ENCODE data around the gene SENP7.

The SENP7 gene

DNA sequence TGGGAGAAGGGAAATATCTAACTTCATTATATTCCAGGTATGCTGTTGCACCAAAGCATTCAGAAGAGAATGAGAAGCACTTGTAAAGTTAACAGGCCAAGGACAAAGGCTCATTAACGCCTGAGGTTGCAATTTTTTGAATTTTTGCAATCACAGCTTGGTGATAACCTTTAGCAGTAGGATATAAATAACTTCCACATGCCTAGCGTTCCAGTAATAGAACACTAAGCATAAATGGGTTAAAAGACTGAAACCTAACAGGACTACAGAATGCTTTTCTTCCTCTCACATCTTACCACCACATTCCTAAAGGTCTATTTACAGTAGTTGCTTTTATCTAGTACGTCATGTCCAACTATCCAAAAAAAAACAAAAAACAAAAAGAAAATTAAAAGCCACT, 135.2 kb downstream of the SENP7 start:
- no peak overlapping the region for H3K4me3 ChIP-seq (ENCODE audit: low read depth, low read length)
- TF ChIP-seq, protein P1, sequence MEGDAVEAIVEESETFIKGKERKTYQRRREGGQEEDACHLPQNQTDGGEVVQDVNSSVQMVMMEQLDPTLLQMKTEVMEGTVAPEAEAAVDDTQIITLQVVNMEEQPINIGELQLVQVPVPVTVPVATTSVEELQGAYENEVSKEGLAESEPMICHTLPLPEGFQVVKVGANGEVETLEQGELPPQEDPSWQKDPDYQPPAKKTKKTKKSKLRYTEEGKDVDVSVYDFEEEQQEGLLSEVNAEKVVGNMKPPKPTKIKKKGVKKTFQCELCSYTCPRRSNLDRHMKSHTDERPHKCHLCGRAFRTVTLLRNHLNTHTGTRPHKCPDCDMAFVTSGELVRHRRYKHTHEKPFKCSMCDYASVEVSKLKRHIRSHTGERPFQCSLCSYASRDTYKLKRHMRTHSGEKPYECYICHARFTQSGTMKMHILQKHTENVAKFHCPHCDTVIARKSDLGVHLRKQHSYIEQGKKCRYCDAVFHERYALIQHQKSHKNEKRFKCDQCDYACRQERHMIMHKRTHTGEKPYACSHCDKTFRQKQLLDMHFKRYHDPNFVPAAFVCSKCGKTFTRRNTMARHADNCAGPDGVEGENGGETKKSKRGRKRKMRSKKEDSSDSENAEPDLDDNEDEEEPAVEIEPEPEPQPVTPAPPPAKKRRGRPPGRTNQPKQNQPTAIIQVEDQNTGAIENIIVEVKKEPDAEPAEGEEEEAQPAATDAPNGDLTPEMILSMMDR (IDR thresholded peaks at IDR 0.05; ENCODE audit: control insufficient read depth, extremely low read depth, insufficient read depth) = no peak
- DNase-seq (ENCODE audit: low read depth) = no peak

DNA sequence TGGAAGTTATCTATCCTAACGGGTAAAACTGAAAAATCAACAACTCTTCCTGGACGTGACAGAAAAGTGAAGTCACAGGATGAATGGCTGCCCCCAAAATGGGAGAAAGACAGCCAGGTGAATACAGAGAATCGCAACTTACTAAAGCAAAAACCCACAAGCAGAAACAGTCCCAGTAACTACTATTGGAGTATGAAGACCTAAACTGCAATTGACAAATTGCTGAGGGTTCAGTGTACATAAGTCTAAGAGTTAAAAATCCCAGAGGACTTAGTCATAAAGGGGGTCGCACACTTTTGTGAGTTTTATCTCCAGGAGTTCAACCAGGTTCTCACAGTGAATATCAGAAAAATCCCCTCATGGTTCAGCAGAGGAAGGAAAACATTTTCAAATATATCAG, 135.8 kb downstream of the SENP7 start:
- TF ChIP-seq, protein P1 (IDR thresholded peaks at IDR 0.05; ENCODE audit: control insufficient read depth, extremely low read depth, insufficient read depth) = no peak
- DNase-seq (ENCODE audit: low read depth) = no peak
- H3K4me3 ChIP-seq (ENCODE audit: low read depth, low read length) = no peak overlapping the region

DNA sequence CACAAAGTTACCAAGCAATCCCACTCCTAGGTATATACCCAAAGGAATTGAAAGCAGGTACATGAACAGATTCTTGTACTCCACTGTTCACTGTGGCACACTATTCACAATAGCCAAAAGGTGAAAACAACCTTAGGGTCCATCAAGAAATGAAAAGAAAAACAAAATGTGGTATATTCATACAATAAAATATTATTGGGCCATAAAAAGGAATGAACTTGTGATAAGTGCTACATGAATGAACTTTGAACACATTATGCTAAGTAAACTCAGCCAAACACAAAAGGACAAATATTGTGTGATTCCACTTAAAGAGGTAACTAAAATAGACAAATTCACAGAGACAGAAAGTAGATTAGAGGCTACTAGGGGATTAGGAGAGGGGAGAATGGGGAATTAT, 137.4 kb downstream of the SENP7 start:
- TF ChIP-seq, protein P1 (IDR thresholded peaks at IDR 0.05; ENCODE audit: control insufficient read depth, extremely low read depth, insufficient read depth) = no peak
- DNase-seq (ENCODE audit: low read depth) = no peak
- no peak overlapping the region for H3K4me3 ChIP-seq (ENCODE audit: low read depth, low read length)

DNA sequence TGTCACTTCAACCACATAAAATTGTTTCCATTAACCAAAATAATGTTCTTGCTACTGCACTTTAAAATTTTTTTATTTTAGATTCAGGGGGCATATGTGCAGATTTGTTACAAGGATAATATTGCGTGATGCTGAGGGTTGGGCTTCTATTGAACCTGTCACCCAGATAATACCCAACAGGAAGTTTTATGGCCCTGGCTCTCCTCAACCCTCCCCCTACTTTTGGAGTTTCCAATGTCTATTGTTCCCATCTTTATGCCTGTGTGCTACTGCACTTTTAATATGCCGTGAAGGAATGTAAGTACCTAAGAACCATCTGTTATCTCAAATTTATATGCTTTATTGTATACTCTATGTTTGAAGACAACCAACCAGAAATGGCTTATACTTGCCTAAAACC, 150.6 kb downstream of the SENP7 start:
- DNase-seq (ENCODE audit: low read depth) = no peak
- TF ChIP-seq, protein P1 (IDR thresholded peaks at IDR 0.05; ENCODE audit: control insufficient read depth, extremely low read depth, insufficient read depth) = no peak
- H3K4me3 ChIP-seq (ENCODE audit: low read depth, low read length) = no peak overlapping the region

DNA sequence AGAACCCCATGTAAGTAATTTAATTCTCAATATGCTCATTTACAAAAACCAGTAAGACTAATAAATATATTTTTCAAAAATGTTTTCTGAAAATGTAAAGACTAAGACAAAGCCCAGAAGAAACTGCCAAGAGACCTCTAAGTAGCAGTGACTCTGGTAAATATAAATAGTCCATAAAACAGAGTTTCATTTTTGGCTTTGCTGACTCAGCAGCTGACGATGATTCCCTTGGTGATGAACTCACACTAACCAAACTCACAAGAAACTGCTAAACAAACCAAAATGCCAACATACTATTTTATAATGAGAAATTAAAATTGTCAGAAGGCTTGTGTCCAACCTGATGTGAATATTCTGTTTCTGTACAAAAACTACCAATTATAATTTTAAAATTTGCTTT, 161.2 kb downstream of the SENP7 start:
- no peak for DNase-seq (ENCODE audit: low read depth)
- TF ChIP-seq, protein P1 (IDR thresholded peaks at IDR 0.05; ENCODE audit: control insufficient read depth, extremely low read depth, insufficient read depth) = no peak
- H3K4me3 ChIP-seq (ENCODE audit: low read depth, low read length) = no peak overlapping the region

DNA sequence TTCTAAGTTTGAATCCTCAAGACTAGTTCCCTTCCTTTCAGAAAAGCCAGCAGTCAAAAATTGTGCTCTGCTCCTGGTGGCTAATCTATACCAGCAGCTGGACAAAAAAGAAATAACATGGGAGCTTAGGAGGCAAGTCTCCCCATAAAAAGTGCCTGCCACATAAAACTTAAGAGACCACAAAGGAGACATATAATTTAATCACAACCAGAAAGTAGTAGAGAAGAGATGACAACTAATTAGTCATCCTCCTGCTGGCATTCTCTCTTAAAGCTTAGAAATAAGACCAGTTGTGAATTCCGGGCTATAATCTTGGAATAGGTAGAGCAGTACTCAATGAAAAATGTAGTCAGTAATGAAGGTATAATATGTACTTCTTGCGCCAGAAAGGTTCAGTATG, 172.4 kb downstream of the SENP7 start:
- TF ChIP-seq, protein P1 (IDR thresholded peaks at IDR 0.05; ENCODE audit: control insufficient read depth, extremely low read depth, insufficient read depth) = no peak
- no peak for DNase-seq (ENCODE audit: low read depth)
- no peak overlapping the region for H3K4me3 ChIP-seq (ENCODE audit: low read depth, low read length)

DNA sequence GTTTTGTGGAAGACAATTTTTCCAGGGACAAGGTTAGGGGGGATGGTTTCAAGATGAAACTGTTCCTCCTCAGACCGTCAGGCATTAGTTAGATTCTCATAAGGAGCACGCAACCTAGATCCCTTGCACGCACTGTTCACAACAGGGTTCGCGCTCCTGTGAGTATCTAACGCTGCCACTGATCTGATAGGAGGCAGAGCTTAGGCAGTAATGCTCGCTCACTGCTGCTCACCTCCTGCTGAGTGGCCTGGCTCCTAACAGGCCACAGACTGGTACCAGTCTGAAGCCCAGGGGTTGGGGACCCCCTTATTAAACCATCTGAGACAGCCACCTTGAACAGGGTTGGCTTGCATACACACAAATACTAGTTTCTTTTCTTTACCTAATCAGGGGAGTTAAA, 179.1 kb downstream of the SENP7 start:
- no peak overlapping the region for H3K4me3 ChIP-seq (ENCODE audit: low read depth, low read length)
- no peak for DNase-seq (ENCODE audit: low read depth)
- TF ChIP-seq, protein P1 (IDR thresholded peaks at IDR 0.05; ENCODE audit: control insufficient read depth, extremely low read depth, insufficient read depth) = no peak

Data from LNCaP clone FGC (cell line).